Measurements from ENCODE around the gene EFNA2.
"Not testable (repeated sequence)": the region's sequence is repeated elsewhere in the genome, so short reads cannot be mapped to it uniquely, and the experiment has no call there.

EFNA2 gene

DNA sequence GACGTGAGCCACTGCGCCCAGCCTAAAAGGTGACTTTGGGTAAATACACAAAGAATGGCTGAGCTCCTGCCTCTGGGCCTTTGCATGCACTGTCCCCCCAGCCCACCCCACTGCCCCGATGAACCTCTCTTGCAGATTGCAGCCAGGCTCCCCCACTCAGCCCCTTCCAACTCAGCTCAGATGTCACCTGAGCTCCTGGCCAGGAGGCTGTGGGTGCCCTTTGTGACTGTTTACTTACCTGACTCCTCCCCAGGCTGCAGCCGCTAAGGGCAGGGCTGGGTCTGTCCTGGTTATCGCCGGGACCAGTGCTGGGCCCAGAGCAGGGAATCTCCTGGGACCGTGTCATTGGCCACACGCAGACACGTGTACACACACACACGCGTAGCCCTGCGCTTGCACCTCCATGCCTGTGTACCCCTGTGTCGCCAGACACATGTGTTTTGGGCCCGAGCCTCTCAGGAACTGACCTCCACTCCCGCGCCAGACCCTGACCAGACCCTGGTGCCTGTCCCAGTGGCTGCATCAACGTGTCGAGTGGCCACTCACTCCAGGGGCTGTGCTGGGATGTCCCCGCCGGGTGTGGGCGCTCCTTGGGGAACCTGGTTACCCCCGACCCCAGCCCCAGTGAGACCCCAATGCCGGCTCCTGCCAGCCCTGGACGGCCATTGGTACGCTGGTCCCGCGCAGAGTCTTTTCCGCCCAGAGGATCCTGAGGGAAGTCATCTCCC, 18.7 kb downstream of the EFNA2 start:
- H3K4me3 Mint-ChIP-seq = no peak overlapping the region
- DNase-seq (ENCODE audit: low spot score in 2 of 2) (no peak), ATAC-seq (peak; percentile 19)
- H3K9me3 Mint-ChIP-seq = no peaks in the 10 kb centered on the region
- no peak overlapping the region for H3K27ac Mint-ChIP-seq
- H3K4me1 Mint-ChIP-seq = no peaks in the 10 kb centered on the region
- H3K36me3 Mint-ChIP-seq = no peaks in the 10 kb centered on the region

DNA sequence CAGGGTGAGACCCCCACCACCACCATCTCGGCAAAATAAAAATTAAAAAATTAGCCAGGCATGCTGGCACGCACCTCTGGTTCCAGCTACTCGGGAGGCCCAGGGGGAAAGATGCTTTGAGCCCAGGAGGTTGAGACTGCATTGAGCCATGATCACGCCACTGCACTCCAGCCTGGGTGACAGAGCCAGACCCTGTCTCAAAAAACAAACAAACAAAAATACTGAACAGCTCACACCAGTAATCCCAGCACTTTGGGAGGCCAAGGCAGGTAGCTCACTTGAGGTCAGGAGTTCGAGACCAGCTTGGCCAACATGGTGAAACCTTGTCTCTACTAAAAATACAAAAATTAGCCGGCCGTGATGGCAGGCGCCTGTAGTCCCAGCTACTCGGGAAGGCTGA, 19.7 kb downstream of the EFNA2 start:
- not testable (repeated sequence) for ATAC-seq; H3K36me3 Mint-ChIP-seq; H3K27ac Mint-ChIP-seq; H3K4me3 Mint-ChIP-seq; DNase-seq (ENCODE audit: low spot score in 2 of 2); H3K4me1 Mint-ChIP-seq; H3K9me3 Mint-ChIP-seq

DNA sequence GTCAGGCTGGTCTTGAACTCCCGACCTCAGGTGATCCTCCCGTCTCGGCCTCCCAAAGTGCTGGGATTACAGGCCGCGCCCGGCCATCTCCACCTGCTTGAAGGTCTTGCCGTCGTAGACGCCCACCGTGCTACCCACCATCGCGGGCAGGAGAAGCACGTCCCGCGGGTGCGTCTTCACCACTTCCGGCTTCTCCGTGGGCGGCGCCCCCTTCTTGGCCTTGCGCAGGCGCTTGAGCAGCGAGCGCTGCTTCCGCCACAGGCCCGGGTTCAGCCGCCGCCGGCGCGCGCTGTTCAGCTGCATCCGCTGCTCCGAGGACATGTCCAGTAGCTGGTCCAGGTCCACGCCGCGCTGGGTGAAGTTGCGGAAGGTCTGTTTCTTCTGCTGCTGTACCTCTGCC, 21.6 kb downstream of the EFNA2 start:
- Mint-ChIP-seq H3K4me3 (no peak overlapping the region), H3K36me3 (no peaks in the 10 kb centered on the region), H3K9me3 (no peaks in the 10 kb centered on the region), H3K27ac (no peak overlapping the region), H3K4me1 (no peaks in the 10 kb centered on the region)
- DNase-seq (ENCODE audit: low spot score in 2 of 2) (no peak), ATAC-seq (no peak)

DNA sequence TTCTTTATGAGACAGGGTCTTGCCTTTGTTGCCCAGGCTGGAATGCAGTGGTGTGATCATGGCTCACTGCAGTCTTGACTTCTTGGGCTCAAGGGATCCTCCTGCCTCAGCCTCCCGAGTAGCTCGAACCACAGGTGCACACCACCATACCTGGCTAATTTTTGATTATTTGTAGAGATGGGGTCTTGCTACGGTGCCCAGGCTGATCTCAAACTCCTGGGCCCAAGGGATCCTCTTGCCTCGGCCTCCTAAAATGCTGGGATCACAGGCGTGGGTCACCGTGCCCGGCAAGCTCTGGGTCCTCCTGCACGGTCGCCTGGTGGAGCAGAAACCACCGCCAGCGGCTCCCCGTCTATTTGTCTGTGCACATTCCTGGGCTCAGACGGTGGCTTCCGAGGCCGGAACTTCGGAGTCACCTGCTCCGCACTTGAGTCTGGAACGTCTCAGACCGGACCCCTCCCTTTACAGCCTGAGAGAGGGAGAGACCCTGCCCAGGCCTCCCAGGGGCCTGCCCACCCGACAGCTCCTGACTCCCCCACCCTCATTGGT, 22.2 kb downstream of the EFNA2 start:
- no peak overlapping the region for H3K4me3 Mint-ChIP-seq
- no peaks in the 10 kb centered on the region for H3K9me3 Mint-ChIP-seq
- DNase-seq (ENCODE audit: low spot score in 2 of 2) (no peak), ATAC-seq (no peak)
- H3K4me1 Mint-ChIP-seq = no peaks in the 10 kb centered on the region
- H3K27ac Mint-ChIP-seq = no peak overlapping the region
- no peaks in the 10 kb centered on the region for H3K36me3 Mint-ChIP-seq

DNA sequence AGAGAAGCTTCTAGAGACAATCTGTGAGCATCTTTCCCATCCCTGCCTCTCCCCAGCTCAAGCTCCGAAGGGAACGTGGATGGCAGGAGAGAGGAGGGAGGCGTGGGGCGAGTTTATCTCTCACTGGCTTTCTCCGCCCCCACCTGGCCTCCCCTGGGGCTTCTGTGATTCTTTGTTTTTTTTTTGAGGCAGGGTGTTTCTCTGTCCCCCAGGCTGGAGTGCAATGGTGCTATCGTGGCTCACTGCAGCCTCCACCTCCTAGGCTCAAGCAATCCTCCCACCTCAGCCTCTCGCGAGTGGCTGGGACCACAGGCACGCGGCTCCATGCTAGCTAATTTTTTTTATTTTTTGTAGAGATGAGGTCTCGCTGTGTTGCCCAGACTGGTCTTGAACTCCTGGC, 23.0 kb downstream of the EFNA2 start:
- no peak overlapping the region for H3K27ac Mint-ChIP-seq
- H3K36me3 Mint-ChIP-seq = no peaks in the 10 kb centered on the region
- no peaks in the 10 kb centered on the region for H3K4me1 Mint-ChIP-seq
- no peaks in the 10 kb centered on the region for H3K9me3 Mint-ChIP-seq
- no peak overlapping the region for H3K4me3 Mint-ChIP-seq
- DNase-seq (ENCODE audit: low spot score in 2 of 2) = no peak
- no peak for ATAC-seq

DNA sequence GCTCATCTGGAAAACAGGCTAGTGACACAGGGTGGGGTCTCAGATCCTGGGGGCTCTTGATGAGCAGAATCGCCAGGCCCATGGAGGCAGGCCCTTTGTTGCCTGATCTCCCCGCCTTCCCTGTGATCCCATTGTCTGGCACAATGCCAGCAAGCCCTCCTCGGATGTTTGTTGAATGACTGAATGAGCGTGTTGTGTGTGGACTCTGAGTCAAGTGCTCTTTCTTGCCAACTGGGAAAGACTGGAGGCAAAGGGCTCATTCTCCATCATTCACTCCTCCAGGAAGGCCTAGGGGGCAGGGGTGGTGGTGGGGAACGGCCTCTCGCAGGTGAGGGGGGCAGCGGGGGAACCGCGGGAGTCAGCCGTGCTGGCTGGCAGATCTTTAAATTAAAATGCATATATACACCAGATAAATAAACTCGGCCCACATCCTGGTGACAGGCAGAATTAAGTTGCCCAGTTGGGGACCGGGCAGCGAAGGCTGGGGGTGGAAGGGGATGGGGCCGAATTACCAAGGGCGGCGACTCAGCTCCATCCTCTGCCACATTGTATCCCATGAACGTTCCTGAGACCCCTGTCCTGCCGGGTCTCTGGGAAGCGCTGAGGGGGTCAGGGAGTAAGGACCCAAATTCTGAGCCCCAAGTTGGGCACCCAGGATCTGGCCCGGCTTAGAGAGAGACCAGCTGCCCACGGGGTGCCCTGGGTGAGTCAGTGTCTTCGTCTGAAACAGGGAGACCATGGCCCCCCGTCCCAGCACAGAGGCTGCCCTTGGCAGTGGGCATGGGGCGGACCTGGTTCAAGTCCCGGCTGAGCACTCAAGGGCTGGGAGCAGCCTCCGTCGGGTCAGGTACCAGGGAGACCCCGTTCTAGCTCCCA, 24.5 kb downstream of the EFNA2 start:
- H3K4me1 Mint-ChIP-seq = no peaks in the 10 kb centered on the region
- ATAC-seq (no peak), DNase-seq (ENCODE audit: low spot score in 2 of 2) (no peak)

DNA sequence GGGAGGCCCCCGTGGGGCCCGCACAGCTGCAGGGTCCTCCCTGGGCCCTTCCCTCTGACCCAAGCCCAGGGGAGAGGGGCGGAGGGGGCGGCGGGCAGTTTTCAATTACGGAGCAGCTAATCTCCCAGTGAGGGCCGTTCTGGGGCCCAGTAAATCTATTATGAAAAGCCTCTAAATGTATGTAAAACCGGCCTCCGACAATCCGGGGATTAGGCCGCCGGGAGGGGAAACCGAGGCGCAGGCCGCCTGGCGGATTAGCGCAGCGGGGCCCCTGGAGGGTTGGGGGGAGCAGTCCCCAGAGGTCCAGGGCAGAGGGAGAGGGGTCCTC, 25.1 kb downstream of the EFNA2 start:
- H3K36me3 Mint-ChIP-seq = no peaks in the 10 kb centered on the region
- DNase-seq (ENCODE audit: low spot score in 2 of 2) (no peak), ATAC-seq (no peak)
- H3K4me3 Mint-ChIP-seq = no peak overlapping the region
- no peaks in the 10 kb centered on the region for H3K4me1 Mint-ChIP-seq
- H3K9me3 Mint-ChIP-seq = no peaks in the 10 kb centered on the region
- H3K27ac Mint-ChIP-seq = no peak overlapping the region

More for the DNA sequence above, 24.5 kb downstream of the EFNA2 start:
- Mint-ChIP-seq H3K27ac (no peak overlapping the region), H3K9me3 (no peaks in the 10 kb centered on the region), H3K4me3 (no peak overlapping the region), H3K36me3 (no peaks in the 10 kb centered on the region)

DNA sequence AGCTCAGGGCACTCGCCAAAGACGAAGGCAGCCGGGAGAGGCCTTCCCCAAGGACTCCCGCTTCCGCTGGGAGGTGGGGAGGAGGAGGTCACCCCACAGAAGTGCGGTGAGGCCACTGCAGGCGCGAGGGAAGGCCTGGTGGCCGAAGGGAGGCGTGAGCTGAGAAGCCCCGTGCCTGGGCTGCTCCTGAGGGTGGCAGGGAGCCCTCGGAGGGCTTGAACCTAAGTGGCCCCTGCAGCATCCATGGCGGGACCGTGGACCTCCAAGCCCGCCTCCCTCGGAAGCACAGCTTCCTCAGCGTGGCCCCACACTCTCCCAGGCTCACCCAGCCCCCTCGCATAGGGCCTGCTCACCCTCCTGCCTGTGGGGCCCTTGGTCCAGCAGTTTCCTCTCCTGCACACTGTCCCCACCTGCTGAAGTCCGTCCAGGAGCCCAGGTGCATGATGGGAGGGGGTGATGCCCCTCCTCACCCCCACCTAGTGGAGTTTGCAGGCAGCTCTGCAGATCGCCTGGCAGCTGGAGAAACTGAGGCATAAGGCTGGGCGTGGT, 25.9 kb downstream of the EFNA2 start:
- DNase-seq (ENCODE audit: low spot score in 2 of 2) (no peak), ATAC-seq (no peak)
- Mint-ChIP-seq H3K27ac (no peak overlapping the region), H3K4me3 (no peak overlapping the region), H3K9me3 (no peaks in the 10 kb centered on the region), H3K36me3 (no peaks in the 10 kb centered on the region), H3K4me1 (no peaks in the 10 kb centered on the region)

DNA sequence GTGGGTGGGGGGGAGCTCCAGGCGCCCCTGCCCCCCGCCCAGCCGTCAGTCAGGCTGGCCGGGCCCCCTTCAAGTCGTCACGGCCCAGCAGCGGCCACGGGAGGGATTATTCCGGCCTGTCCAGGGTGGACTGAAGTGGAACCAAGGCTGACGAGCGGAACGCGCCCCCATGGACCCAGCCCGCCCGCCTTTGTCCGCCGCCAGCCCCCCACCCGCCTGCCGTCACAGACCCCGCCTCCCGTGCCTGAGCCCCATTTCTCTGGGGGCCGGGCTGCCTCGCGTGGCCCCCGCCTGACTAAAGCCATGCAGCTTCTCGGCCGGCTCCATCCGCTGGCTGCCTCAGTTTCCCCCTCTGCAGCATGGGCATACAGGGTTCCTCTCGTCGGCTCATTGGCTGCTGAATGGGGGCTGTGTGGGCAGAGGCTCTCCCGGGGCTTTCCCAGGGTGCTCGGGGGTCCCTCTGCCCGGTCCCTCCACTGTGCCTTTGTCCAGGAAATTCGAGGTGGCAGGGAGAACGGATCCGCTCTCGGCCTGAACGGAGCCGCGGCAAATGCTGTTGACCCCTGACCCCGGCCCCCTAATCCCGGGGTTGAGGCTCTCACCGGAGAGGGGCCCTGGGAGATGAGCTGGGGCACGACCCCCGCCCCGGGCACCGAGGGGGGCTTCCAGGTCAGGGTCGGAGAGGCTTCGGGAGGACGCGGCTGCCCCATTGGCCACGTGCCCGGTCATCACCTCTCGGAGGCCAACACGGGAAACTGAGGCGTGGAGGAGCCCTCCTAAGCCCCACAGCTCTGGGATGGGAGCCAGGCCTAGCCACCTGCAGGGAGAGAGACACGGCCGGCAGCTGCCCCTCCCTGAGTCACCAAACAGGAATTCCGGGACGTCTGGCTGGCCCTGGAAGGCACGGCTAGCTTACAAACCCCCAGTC, 27.4 kb downstream of the EFNA2 start:
- Mint-ChIP-seq H3K27ac (no peak overlapping the region), H3K4me3 (no peak overlapping the region), H3K4me1 (no peaks in the 10 kb centered on the region), H3K9me3 (no peaks in the 10 kb centered on the region), H3K36me3 (no peaks in the 10 kb centered on the region)
- DNase-seq (ENCODE audit: low spot score in 2 of 2) = no peak
- no peak for ATAC-seq

DNA sequence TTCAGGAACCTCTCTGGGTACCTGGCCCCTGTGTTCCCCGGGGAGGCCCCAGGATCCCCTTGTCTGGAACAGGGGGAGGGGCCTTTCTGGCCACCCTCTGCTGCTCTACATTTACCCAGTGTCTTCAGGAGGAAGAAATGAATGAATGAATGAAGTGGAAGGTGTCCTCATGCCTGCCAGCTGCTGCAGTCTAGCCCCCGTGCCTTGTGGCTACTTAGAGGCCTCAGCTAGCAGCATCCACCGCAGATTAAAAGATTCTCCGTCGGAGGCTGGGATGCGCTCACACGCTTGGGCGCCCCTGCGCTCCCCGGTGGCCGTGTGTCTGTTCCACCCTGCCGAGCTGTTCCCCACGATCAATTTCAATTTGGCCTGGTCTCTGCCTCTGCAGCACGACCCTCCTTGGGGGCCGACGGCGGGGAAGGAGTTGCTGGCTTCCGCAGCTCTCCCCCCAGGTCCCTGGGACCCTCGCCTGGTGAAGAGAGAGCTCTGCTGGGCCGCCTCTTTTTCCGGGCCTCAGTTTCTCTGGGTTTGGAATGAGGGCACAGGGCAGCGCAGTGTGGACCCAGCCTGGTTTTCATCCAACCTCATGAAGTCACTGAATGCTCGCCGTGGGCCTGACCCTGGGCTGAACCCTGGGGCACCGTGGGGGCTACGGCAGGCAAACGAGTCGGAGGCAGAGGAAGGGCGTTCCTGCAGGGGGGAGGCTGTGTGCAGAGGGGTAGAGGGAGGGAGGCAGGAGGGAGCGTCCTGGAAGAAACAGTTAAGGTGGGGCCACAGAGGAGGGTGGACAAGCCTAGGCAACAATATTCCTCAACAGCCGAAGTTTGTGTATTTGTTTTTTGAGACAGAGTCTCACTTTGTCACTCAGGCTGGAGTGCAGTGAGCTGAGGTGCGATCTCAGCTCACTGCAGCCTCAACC, 28.3 kb downstream of the EFNA2 start:
- H3K27ac Mint-ChIP-seq = no peak overlapping the region
- H3K4me3 Mint-ChIP-seq = no peak overlapping the region
- no peaks in the 10 kb centered on the region for H3K9me3 Mint-ChIP-seq
- ATAC-seq (no peak), DNase-seq (ENCODE audit: low spot score in 2 of 2) (no peak)
- no peaks in the 10 kb centered on the region for H3K36me3 Mint-ChIP-seq
- H3K4me1 Mint-ChIP-seq = no peaks in the 10 kb centered on the region

DNA sequence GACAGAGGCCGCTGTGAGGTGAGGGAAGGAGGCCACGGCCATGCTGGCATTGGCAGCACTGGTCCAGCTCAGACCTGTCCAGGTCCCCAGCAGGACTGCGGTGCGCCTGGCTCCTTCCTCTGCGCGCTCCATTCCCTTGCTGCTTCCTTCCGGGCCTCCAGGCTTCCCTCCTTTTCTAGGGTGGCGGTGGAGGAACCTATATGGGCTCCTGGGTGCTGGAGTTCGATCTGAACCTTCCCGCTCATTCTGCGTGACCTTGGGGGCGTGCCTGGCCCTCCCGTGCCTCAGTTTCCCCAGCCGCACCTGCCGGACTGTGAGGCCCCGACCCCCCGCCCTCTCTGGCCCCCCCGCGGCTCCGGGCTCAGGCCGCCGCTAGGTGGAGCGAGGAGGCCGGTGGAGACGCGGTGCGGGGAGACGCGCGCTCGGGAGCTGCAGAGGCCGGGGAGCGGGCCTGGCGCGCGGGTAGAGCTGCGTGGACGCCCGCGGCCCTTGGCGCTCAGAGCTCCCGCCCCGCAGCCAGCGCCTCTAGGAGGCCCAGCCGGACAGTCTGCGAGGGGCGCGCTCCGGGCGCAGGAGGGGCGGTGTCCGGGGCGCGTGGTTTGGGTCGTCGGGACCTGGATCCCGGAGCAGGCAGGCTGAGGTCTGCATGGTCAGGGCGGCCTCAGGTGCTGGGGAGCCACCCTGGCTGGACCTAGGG, 29.9 kb downstream of the EFNA2 start:
- peak; percentile 53 for ATAC-seq
- Mint-ChIP-seq H3K36me3 (no peaks in the 10 kb centered on the region), H3K4me1 (no peaks in the 10 kb centered on the region), H3K4me3 (no peak overlapping the region), H3K27ac (no peak overlapping the region), H3K9me3 (no peaks in the 10 kb centered on the region)
- DNase-seq (ENCODE audit: low spot score in 2 of 2) = no peak

DNA sequence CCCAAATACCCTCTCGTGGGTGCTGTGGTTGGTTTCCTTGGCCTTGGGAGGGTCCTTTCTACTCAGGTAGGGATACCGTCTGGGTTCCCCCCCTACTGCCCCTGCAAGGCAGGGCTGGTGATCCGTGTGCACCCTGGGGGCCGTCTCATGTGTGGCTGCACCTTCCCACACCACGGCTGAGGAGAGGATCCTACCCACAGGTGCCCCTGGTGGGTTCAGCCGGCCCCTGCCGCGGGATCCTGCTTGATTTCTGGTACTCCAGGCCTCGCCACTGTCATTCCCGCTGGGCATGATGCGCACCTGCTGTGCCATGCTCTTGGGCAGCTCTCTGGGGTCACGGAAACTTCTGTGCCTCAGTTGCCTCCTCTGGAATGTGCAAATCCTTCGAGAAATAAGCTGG, 30.8 kb downstream of the EFNA2 start:
- no peak overlapping the region for H3K27ac Mint-ChIP-seq
- H3K36me3 Mint-ChIP-seq = no peaks in the 10 kb centered on the region
- no peaks in the 10 kb centered on the region for H3K4me1 Mint-ChIP-seq
- no peak for DNase-seq (ENCODE audit: low spot score in 2 of 2)
- ATAC-seq = no peak
- no peak overlapping the region for H3K4me3 Mint-ChIP-seq
- H3K9me3 Mint-ChIP-seq = no peaks in the 10 kb centered on the region

DNA sequence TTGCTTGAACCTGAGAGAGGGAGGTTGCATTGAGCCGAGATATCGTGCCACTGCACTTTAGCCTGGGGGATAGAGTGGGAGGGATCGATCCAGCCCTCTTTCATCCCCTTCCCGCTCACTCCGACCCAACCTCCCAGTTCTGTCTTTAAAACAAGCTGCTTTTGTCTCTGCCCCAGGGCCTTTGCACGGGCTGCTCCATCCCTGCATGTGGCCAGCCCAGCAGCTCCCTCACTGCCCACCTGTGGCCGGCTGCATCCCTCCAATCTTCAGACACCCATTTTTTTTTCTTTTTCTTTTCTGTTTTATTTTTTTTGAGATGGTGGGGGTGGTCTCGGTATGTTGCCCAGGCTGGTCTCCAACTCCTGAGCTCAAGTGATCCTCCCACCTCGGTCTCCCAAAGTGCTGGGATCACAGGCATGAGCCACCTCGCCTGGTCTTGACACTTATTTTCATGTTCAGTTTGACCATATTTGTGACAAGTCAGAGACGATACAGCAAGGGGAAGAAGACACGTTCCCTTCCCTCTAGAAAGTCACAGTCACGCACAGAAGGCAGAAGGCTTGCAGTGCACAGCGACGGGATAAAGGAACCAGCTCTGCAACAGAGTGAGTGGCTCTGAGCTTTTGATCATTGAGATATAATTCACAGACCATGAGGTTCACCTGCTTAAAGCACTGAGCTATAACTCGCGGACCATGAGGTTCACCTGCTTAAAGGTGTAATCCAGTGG, 31.8 kb downstream of the EFNA2 start:
- H3K4me3 Mint-ChIP-seq = no peak overlapping the region
- ATAC-seq (no peak), DNase-seq (ENCODE audit: low spot score in 2 of 2) (no peak)
- peaks cover 2% of the 10 kb centered on the region for H3K4me1 Mint-ChIP-seq
- H3K36me3 Mint-ChIP-seq = no peaks in the 10 kb centered on the region
- H3K9me3 Mint-ChIP-seq = no peaks in the 10 kb centered on the region
- no peak overlapping the region for H3K27ac Mint-ChIP-seq

All from stimulated activated effector memory CD8-positive, alpha-beta T cell treated with anti-CD3 and anti-CD28 coated beads, Interleukin-12 subunit alpha, Interleukin-12 subunit beta, amount 100 ng/mL, for 72 hours (primary cell).